GM12878 (cell line): ENCODE data around the gene RAB3C. TPM values are rescaled to one million over a fixed set of nuclear protein-coding genes. Genes with fewer than 3 reads are reported as not detected.

Source experiments
- ATAC-seq: fragments of 200-7000 bp; cut with Tn5 transposase; 3 replicates; pipeline ENCODE4 v1.9.1; 2020; ENCODE audit warnings: mild to moderate bottlenecking, moderate library complexity
- BruUV-seq: library from RNA; stranded (reverse); fragments of 400-500 nt; replicated peaks from 2 replicates; lab custom pipeline; 2021; lab: Mats Ljungman, UMichigan
- CTCF ChIA-PET: fragments of 300-600 bp; sonication (Branson Sonifier 250); formaldehyde crosslinking; extraction: SDS; loops from one replicate; lab custom pipeline; 2021; ENCODE audit warnings: inconsistent platforms; lab: Yijun Ruan, JAX
- POLR2A ChIA-PET: fragments of 350-600 bp; formaldehyde crosslinking; extraction: SDS; loops from one replicate; lab custom pipeline; 2021; ENCODE audit warnings: inconsistent platforms; lab: Charles Lee
- RAD21 ChIA-PET: fragments of 300-600 bp; sonication (Branson Sonifier 250); formaldehyde crosslinking; loops from one replicate; lab custom pipeline; 2023; ENCODE audit warnings: antibody characterized with exemption; ENCODE audit not compliant: unreplicated experiment; lab: Charles Lee
- SMC1A ChIA-PET: fragments of 300-600 bp; sonication (Branson Sonifier 250); formaldehyde crosslinking; loops from one replicate; lab custom pipeline; 2023; ENCODE audit not compliant: unreplicated experiment, uncharacterized antibody; lab: Charles Lee
- DNase-seq: peaks from one replicate; pipeline ENCODE4 v3.0.0-alpha.2; 2011; ENCODE audit warnings: low read depth, low spot score
- FAIRE-seq: peaks from 3 replicates; lab custom pipeline; 2011; peaks lifted over from hg19 to GRCh38; lab: Jason Lieb, UNC
- H2AFZ ChIP-seq: 2 replicates; pipeline ENCODE4 v1.6.0; 2011; ENCODE audit warnings: low read depth, low read length, control low read depth; ENCODE audit not compliant: control insufficient read depth
- H3K27ac ChIP-seq: 2 replicates; pipeline ENCODE4 v1.5.1; 2011; ENCODE audit warnings: control low read depth; ENCODE audit not compliant: control insufficient read depth, insufficient read depth
- H3K27me3 ChIP-seq, 2 experiments: replicated peaks in 1 of 2; 2 replicates each; pipeline versions ENCODE4 v1.6.0 to v1.6.1; 2011; ENCODE audit warnings: low read length in 1 of 2; ENCODE audit not compliant: control insufficient read depth in 2 of 2, insufficient read depth in 2 of 2
- H3K36me3 ChIP-seq, 2 experiments: 2 replicates each; pipeline ENCODE4 v1.5.1; 2011; ENCODE audit warnings: low read length in 1 of 2; ENCODE audit not compliant: control insufficient read depth in 2 of 2, insufficient read depth in 2 of 2
- H3K4me1 ChIP-seq: 2 replicates; pipeline ENCODE4 v1.6.1; 2011; ENCODE audit warnings: mild to moderate bottlenecking, low read length, moderate library complexity, mixed read lengths; ENCODE audit not compliant: control insufficient read depth, insufficient read depth
- H3K4me2 ChIP-seq: 2 replicates; pipeline ENCODE4 v1.6.0; 2011; ENCODE audit warnings: control low read depth; ENCODE audit not compliant: control insufficient read depth, insufficient read depth
- H3K4me3 ChIP-seq: fragments of 200-600 bp; sonication (generic); 2 replicates; pipeline ENCODE4 v1.5.1; 2016
- H3K79me2 ChIP-seq: 2 replicates; pipeline ENCODE4 v1.6.0; 2011; ENCODE audit warnings: low read length; ENCODE audit not compliant: control insufficient read depth, insufficient read depth
- H3K9ac ChIP-seq: 2 replicates; pipeline ENCODE4 v1.8.0; 2011; ENCODE audit warnings: low read length, control low read depth, mixed read lengths; ENCODE audit not compliant: control insufficient read depth, insufficient read depth
- H3K9me3 ChIP-seq: replicated peaks from 3 replicates; pipeline ENCODE4 v1.5.1; 2011; ENCODE audit warnings: mild to moderate bottlenecking, low read length; ENCODE audit not compliant: control insufficient read depth, insufficient read depth
- H4K20me1 ChIP-seq: 2 replicates; pipeline ENCODE4 v1.6.0; 2011; ENCODE audit not compliant: control insufficient read depth, insufficient read depth
- ATF7 ChIP-seq: fragments of 450-650 bp; IDR thresholded peaks from 2 replicates; pipeline ENCODE4 v1.6.1; 2016; ENCODE audit warnings: low read depth, mild to moderate bottlenecking
- GABPA ChIP-seq: IDR thresholded peaks from 2 replicates; pipeline ENCODE4 v1.6.1; 2014; ENCODE audit warnings: antibody characterized with exemption, low read depth, mild to moderate bottlenecking, inconsistent platforms
- MEF2B ChIP-seq: fragments of 450-650 bp; IDR thresholded peaks from 2 replicates; pipeline ENCODE4 v1.6.1; 2018; ENCODE audit warnings: mild to moderate bottlenecking, moderate library complexity; ENCODE audit not compliant: partially characterized antibody, poor library complexity, severe bottlenecking
- POLR2AphosphoS2 ChIP-seq: IDR thresholded peaks from 2 replicates; pipeline ENCODE4 v1.6.1; 2011; ENCODE audit warnings: low read depth, mild to moderate bottlenecking, low read length, improper control_type of control experiment, moderate library complexity
- SMARCA5 ChIP-seq: fragments of 450-650 bp; IDR thresholded peaks from 2 replicates; pipeline ENCODE4 v1.6.1; 2017; ENCODE audit warnings: mild to moderate bottlenecking
- SMC3 ChIP-seq: IDR thresholded peaks from 2 replicates; pipeline ENCODE4 v1.6.1; 2011; ENCODE audit warnings: low read length, improper control_type of control experiment, borderline replicate concordance
- SREBF2 ChIP-seq: IDR thresholded peaks from 2 replicates; pipeline ENCODE4 v1.6.1; 2012; ENCODE audit warnings: mild to moderate bottlenecking, low read length
- YBX1 ChIP-seq: fragments of 450-650 bp; IDR thresholded peaks from 2 replicates; pipeline ENCODE4 v1.6.1; 2016; ENCODE audit warnings: antibody characterized with exemption
- ZNF207 ChIP-seq: fragments of 450-650 bp; IDR thresholded peaks from 2 replicates; pipeline ENCODE4 v1.6.1; 2014; ENCODE audit warnings: antibody characterized with exemption, mild to moderate bottlenecking, borderline replicate concordance
- ZNF384 ChIP-seq: IDR thresholded peaks from 2 replicates; pipeline ENCODE4 v1.6.1; 2012; ENCODE audit warnings: low read depth, mild to moderate bottlenecking, low read length, improper control_type of control experiment, borderline replicate concordance
- ZNF622 ChIP-seq: fragments of 450-650 bp; IDR thresholded peaks from 2 replicates; pipeline ENCODE4 v1.6.1; 2017; ENCODE audit warnings: mild to moderate bottlenecking, inconsistent platforms
- WGBS: methylation state at CpG from one replicate; pipeline ENCODE4 v1.1.6; 2016; ENCODE audit warnings: low lambda C conversion rate; ENCODE audit not compliant: insufficient replicate concordance, insufficient coverage; ENCODE audit errors: missing lambda C conversion rate; 5-methylcytosine and 5-hydroxymethylcytosine counted together
- in situ Hi-C: fragments of 300-500 bp; cut with MboI; formaldehyde crosslinking; loops from 9 replicates; pipeline ENCODE4 v1.14.3; 2018; ENCODE audit warnings: mixed read lengths
- intact Hi-C: fragments of 100-400 bp; cut with micrococcal nuclease; formaldehyde crosslinking; loops from one replicate; pipeline ENCODE4 v1.14.2; 2022; ENCODE audit not compliant: unreplicated experiment
- polyA plus RNA-seq, 11 experiments: library from polyadenylated mRNA; depleted of rRNA in 4 of 11; unstranded in 6 of 11; stranded (reverse) in 5 of 11; fragments of >200 nt; fragmentation: Nextera tagmentation in 4 of 11; fragmentation: Illumina TruSeq in 1 of 11; extraction: Ambion mirVana in 4 of 11; extraction: Trizol in 1 of 11; gene quantifications; 1 replicate in 1 of 11; 2 replicates in 10 of 11; pipeline versions ENCODE4 v1.2.1 to v1.2.3, GENCODE V29; 2011 to 2016; ENCODE audit warnings: inconsistent platforms in 2 of 11, missing spikeins in 2 of 11, low read depth in 1 of 11
- total RNA-seq, 4 experiments: library from RNA; depleted of rRNA in 3 of 4; stranded (reverse); fragments of >200 nt in 3 of 4; fragmentation: Illumina TruSeq in 1 of 4; extraction: Trizol in 1 of 4; gene quantifications; 2 replicates each; pipeline versions ENCODE4 v1.2.1 to v1.2.3, GENCODE V29; 2013 to 2021
- TF ChIP-seq, protein P1 (sequence below): fragments of 450-650 bp; formaldehyde crosslinking; IDR thresholded peaks from 2 replicates; pipeline ENCODE4 v1.4.0; 2020; ENCODE audit warnings: mild to moderate bottlenecking, moderate library complexity
- TF ChIP-seq, protein P2 (sequence below): fragments of 450-650 bp; formaldehyde crosslinking; IDR thresholded peaks from 2 replicates; pipeline ENCODE4 v1.5.0; 2022; ENCODE audit warnings: mild to moderate bottlenecking, missing genetic modification characterization
- TF ChIP-seq, protein P3 (sequence below): IDR thresholded peaks from 2 replicates; pipeline ENCODE4 v1.6.1; 2012; ENCODE audit warnings: mild to moderate bottlenecking, low read depth, low read length
- TF ChIP-seq, protein P4 (sequence below): IDR thresholded peaks from 2 replicates; pipeline ENCODE4 v1.6.1; 2012; ENCODE audit warnings: low read depth, low read length, improper control_type of control experiment

RAB3C gene
- total and polyA plus RNA-seq, 10 of the 15 experiments (the other 5 are each of a cell fraction or from before 2014, with no cell fraction given) = not detected

DNA sequence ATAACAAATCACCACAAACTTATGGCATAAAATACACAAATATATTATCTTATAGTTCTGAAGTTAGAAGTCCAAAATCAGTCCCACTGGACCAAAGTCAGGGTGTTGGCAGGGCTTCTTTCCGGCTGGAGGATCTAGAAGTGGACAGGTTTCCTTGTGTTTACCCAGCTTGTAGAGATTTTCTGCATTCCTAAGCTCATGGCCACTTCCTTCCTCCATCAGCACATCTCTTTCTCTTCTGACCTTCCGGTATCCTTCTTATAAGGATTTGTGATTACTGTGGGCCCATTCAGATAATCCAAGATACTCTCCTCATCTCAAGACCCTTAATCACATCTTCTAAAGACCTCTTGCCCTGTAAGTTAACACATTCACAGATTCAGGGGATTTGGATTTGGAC is 97.6 kb downstream of the RAB3C start:
- in situ Hi-C loops (no loop called here), intact Hi-C loops (no loop called here)
- H3K9ac ChIP-seq = no peak overlapping the region
- H4K20me1 ChIP-seq = no peaks in the 10 kb centered on the region
- no peak for ATAC-seq
- H3K36me3 ChIP-seq = no peaks in the 10 kb centered on the region
- no peaks in the 10 kb centered on the region for H3K27me3 ChIP-seq
- BruUV-seq = no TSS peak
- no peaks in the 10 kb centered on the region for H3K4me1 ChIP-seq
- 64% methylated on average over 2 of the region's 2 CpGs for WGBS
- ChIA-PET POLR2A (no interaction called here), RAD21 (no interaction called here), CTCF (no interaction called here), SMC1A (interaction anchor here (1.3 kb wide), 1 partner anchor 12 kb away, joined by 3 read pairs; no protein-coding TSS in a partner anchor)
- no peak for FAIRE-seq
- no peak overlapping the region for H3K4me3 ChIP-seq
- no peak for DNase-seq
- no peak overlapping the region for H2AFZ ChIP-seq
- H3K9me3 ChIP-seq = no peaks in the 10 kb centered on the region
- H3K79me2 ChIP-seq = no peaks in the 10 kb centered on the region
- no peak overlapping the region for H3K4me2 ChIP-seq
- no peak overlapping the region for H3K27ac ChIP-seq
- TF ChIP-seq SMC3 = no peak
- no peak for TF ChIP-seq ZNF384
- no peak for TF ChIP-seq GABPA
- no peak for TF ChIP-seq ZNF622
- TF ChIP-seq SMARCA5 = no peak
- TF ChIP-seq, protein P1, sequence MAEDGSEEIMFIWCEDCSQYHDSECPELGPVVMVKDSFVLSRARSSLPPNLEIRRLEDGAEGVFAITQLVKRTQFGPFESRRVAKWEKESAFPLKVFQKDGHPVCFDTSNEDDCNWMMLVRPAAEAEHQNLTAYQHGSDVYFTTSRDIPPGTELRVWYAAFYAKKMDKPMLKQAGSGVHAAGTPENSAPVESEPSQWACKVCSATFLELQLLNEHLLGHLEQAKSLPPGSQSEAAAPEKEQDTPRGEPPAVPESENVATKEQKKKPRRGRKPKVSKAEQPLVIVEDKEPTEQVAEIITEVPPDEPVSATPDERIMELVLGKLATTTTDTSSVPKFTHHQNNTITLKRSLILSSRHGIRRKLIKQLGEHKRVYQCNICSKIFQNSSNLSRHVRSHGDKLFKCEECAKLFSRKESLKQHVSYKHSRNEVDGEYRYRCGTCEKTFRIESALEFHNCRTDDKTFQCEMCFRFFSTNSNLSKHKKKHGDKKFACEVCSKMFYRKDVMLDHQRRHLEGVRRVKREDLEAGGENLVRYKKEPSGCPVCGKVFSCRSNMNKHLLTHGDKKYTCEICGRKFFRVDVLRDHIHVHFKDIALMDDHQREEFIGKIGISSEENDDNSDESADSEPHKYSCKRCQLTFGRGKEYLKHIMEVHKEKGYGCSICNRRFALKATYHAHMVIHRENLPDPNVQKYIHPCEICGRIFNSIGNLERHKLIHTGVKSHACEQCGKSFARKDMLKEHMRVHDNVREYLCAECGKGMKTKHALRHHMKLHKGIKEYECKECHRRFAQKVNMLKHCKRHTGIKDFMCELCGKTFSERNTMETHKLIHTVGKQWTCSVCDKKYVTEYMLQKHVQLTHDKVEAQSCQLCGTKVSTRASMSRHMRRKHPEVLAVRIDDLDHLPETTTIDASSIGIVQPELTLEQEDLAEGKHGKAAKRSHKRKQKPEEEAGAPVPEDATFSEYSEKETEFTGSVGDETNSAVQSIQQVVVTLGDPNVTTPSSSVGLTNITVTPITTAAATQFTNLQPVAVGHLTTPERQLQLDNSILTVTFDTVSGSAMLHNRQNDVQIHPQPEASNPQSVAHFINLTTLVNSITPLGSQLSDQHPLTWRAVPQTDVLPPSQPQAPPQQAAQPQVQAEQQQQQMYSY (CRISPR knock-in tag) = no peak
- no peak for TF ChIP-seq MEF2B
- TF ChIP-seq, protein P2, sequence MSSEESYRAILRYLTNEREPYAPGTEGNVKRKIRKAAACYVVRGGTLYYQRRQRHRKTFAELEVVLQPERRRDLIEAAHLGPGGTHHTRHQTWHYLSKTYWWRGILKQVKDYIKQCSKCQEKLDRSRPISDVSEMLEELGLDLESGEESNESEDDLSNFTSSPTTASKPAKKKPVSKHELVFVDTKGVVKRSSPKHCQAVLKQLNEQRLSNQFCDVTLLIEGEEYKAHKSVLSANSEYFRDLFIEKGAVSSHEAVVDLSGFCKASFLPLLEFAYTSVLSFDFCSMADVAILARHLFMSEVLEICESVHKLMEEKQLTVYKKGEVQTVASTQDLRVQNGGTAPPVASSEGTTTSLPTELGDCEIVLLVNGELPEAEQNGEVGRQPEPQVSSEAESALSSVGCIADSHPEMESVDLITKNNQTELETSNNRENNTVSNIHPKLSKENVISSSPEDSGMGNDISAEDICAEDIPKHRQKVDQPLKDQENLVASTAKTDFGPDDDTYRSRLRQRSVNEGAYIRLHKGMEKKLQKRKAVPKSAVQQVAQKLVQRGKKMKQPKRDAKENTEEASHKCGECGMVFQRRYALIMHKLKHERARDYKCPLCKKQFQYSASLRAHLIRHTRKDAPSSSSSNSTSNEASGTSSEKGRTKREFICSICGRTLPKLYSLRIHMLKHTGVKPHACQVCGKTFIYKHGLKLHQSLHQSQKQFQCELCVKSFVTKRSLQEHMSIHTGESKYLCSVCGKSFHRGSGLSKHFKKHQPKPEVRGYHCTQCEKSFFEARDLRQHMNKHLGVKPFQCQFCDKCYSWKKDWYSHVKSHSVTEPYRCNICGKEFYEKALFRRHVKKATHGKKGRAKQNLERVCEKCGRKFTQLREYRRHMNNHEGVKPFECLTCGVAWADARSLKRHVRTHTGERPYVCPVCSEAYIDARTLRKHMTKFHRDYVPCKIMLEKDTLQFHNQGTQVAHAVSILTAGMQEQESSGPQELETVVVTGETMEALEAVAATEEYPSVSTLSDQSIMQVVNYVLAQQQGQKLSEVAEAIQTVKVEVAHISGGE (CRISPR knock-in tag) = no peak
- TF ChIP-seq ATF7 = no peak
- TF ChIP-seq SREBF2 = no peak
- TF ChIP-seq, protein P3, sequence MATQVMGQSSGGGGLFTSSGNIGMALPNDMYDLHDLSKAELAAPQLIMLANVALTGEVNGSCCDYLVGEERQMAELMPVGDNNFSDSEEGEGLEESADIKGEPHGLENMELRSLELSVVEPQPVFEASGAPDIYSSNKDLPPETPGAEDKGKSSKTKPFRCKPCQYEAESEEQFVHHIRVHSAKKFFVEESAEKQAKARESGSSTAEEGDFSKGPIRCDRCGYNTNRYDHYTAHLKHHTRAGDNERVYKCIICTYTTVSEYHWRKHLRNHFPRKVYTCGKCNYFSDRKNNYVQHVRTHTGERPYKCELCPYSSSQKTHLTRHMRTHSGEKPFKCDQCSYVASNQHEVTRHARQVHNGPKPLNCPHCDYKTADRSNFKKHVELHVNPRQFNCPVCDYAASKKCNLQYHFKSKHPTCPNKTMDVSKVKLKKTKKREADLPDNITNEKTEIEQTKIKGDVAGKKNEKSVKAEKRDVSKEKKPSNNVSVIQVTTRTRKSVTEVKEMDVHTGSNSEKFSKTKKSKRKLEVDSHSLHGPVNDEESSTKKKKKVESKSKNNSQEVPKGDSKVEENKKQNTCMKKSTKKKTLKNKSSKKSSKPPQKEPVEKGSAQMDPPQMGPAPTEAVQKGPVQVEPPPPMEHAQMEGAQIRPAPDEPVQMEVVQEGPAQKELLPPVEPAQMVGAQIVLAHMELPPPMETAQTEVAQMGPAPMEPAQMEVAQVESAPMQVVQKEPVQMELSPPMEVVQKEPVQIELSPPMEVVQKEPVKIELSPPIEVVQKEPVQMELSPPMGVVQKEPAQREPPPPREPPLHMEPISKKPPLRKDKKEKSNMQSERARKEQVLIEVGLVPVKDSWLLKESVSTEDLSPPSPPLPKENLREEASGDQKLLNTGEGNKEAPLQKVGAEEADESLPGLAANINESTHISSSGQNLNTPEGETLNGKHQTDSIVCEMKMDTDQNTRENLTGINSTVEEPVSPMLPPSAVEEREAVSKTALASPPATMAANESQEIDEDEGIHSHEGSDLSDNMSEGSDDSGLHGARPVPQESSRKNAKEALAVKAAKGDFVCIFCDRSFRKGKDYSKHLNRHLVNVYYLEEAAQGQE = no peak
- no peak for TF ChIP-seq YBX1
- TF ChIP-seq ZNF207 = no peak
- no peak for TF ChIP-seq POLR2AphosphoS2
- TF ChIP-seq, protein P4, sequence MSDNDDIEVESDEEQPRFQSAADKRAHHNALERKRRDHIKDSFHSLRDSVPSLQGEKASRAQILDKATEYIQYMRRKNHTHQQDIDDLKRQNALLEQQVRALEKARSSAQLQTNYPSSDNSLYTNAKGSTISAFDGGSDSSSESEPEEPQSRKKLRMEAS = no peak
